DMS114 treated with DMSO at 0.1 percent for 48 hours (cell line): ENCODE measurements around the gene SHISA3.

Source experiments
- DNase-seq: peaks from one replicate; lab custom pipeline; 2025; ENCODE audit not compliant: unreplicated experiment; lab: John Stamatoyannopoulos, UW

SHISA3 gene

GRCh38 chr4:42391355-42391664 is 6.0 kb upstream of the SHISA3 start:
- DNase-seq = no peak

GRCh38 chr4:42391981-42392380 is 5.3 kb upstream of the SHISA3 start:
- DNase-seq = no peak

DNA sequence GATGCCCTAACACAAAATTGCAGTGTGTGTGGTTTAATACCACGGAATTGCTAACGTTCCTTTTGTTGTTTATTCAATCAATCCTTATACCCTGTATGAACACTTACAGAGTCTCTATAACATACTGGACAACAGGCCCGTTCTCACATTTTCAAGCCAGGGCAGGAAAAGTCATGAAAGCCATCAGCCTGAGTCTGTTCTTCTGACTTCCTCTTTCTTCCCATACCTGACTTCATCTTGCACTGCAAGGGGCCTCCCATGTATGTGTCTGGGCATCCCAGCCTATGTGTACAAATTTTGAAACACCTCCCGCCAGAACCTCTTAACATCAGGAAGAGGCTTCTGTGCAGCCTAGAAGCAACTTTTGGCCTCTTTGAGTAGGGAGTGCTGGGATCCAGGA is 4.9 kb upstream of the SHISA3 start:
- no peak for DNase-seq

DNA sequence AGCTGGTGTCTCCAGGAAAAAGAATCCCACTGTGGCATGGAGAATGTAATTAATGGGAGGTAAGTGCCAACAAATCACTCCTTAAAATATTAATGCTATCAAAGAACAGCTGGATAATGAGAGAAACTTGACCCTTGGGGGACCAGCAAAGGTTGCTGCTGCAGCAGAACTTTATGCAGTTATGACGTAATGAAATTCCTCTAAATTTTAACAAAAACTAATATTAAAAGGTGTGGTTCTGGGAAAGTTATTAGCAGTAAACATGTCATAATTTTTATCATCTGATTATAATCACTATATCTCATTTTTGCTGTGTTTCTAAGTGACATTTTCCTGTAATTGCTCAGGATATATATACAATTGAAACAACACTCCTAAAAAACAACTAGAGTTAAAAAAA is 1.7 kb upstream of the SHISA3 start:
- DNase-seq = no peak

GRCh38 chr4:42396361-42396751 is 932 bp upstream of the SHISA3 start:
- DNase-seq = no peak

DNA sequence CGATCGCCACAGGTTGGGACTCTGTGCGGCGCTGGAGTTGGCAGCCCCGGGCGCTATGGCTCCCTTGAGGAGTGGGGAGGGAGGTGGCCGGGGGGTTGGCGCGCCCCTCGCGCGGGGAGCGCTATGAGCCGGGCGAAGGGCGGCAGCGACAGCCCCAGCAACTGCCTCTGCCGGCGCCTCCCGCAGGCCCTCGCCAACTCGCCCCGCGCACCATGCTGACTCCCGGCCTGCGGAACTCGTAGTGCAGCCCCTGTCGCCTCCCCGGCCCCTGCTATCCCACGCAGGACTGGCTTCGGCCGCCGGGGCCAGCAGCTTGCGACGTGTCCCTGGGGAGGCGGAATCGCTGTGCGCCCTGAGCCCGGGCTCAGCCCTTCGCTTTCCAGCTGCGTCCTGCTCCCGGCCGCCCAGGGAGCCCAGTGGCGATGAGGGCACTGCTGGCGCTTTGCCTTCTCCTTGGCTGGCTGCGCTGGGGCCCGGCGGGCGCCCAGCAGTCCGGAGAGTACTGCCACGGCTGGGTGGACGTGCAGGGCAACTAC is 415 bp downstream of the SHISA3 start:
- DNase-seq = no peak

DNA sequence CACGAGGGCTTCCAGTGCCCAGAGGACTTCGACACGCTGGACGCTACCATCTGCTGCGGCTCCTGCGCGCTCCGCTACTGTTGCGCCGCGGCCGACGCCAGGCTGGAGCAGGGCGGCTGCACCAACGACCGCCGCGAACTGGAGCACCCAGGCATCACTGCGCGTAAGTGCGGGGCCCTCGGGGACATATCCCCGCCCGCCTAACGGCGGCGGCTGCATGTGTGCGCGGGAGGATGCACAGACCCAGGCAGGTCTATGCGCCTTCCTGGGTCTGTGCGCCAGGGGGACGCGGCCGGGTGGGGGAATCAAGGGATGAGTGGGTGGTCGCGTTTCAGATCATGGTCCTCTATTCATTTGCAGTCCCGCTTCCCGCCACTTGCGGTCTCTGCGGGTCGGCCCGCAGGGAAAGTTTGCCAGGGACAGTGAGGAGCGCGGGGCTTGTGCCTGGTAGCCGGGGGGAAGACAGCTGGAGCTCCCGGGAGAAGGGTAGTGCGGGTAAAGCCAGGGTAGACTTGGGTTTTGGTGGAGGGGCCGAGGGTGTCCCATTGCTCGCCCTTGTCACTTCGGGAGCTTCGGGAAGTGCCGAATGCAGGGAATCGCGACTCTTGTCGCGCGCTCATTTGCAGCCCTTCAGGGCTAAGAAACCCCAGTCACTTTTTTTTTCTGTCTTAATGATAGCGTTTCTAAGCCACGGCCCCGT is 1.0 kb downstream of the SHISA3 start:
- DNase-seq = peak; percentile 18

- no peak for DNase-seq
These were observed 1.6 kb downstream of the SHISA3 start for GRCh38 chr4:42398871-42399331.

GRCh38 chr4:42399393-42399792 is 2.1 kb downstream of the SHISA3 start:
- no peak for DNase-seq

DNA sequence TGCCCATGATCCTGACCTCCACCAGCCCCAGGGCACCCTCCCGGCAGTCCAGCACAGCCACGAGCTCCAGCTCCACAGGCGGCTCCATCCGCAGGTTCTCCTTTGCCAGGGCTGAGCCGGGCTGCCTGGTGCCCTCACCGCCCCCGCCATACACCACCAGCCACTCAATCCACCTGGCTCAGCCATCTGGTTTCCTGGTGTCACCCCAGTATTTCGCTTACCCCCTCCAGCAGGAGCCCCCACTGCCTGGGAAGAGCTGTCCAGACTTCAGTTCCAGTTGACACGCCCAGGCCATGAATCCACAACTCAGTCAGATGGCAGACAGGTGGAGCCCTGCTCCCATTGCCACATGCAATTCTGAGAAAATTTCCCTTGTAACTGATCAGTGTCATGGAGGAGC is 3.9 kb downstream of the SHISA3 start:
- DNase-seq = no peak

- DNase-seq = no peak
These were observed 6.7 kb downstream of the SHISA3 start for GRCh38 chr4:42404001-42404400.

DNA sequence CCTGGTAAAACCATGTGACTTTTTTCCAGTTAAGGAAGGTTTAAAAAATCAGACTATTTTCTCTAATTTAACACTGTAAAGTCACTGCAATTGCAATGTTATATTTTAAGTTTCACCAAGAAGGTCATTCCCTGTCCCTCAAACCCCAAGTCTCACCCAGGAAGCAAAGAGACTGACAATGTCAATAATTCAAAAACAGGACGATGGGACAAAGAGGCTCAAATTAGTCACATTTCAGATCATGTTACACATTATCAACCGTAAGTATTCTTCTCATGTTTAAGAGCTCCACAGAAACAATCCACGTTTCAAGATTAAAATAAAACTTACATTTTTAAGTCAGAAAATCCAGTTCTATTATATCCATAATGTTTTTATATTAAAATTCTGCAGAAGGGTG is 13.2 kb downstream of the SHISA3 start:
- no peak for DNase-seq

GRCh38 chr4:42411803-42412202 is 14.5 kb downstream of the SHISA3 start:
- DNase-seq = no peak

DNA sequence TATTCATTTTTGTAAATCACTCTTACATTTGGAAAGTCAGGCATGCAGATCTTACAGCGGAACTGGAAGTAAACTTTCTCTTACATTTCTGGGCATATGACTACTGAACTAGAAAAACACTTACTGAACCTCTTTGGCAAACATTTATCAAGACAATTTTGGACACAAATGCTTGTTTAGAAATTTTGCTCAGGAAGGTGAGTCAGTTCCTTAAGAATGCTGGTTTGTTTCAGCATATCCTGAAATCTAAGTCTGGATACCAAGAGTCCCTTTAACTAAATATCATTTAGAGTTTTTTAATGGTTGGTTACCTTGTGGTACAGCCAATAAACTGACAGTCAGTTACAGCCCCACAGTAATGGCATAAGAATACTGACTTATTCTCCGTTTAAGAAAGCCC is 15.0 kb downstream of the SHISA3 start:
- no peak for DNase-seq

DNA sequence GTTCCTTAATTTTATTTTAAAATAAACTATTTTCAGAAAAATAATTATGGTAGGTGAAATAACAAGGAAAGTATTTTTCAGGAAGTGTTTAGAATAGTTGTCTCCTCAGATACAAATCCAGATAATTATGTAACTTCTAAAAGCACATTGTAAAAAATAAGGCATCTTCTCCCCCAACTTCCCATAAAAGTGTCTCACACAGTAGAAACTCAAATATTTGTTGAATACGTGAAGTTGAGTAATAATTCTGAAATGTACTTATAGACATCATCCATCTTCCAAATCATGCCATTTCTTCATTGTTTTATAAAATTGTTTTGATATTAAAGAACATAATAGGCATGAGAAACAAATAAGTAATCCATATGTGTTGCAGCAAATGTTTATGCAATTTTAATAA is 18.0 kb downstream of the SHISA3 start:
- no peak for DNase-seq

DNA sequence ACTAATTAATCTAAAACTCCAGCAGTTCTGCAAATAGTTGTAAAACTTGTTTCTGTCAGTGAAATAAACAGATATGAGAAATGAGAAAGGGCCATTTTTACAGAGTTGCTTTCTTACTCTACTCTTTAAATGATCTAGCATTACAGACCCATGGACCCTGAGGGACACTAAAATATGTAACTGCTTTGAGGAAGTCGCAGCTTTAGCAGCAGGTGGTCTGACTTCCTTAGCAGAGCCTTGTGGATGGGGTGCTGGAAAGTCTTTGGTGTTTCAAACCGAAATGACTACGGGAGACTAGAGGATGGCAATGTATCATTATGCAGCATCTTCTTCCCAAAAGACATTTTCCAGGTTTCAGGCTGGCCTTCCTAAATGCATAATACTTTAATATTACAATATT is 18.7 kb downstream of the SHISA3 start:
- no peak for DNase-seq

DNA sequence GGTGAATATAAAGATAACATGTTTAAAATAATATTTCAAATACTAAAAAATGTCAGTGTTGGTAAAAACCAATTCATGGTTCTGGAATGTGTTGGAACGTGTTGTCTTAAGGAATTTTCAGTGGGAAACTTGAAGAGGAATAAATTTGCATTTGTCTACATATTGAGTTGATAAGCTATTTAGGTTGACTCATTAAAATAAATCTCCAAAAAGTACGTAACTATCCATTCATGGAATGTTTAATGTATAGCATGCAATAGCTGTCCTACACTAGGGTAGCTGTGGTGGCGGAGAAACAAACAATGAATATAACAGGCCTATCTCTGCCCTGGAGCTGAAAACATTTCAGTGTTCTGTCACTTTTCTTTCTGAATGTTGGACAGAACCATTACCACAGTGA is 20.3 kb downstream of the SHISA3 start:
- DNase-seq = no peak

- no peak for DNase-seq
These were observed 22.9 kb downstream of the SHISA3 start for GRCh38 chr4:42420140-42420539.

DNA sequence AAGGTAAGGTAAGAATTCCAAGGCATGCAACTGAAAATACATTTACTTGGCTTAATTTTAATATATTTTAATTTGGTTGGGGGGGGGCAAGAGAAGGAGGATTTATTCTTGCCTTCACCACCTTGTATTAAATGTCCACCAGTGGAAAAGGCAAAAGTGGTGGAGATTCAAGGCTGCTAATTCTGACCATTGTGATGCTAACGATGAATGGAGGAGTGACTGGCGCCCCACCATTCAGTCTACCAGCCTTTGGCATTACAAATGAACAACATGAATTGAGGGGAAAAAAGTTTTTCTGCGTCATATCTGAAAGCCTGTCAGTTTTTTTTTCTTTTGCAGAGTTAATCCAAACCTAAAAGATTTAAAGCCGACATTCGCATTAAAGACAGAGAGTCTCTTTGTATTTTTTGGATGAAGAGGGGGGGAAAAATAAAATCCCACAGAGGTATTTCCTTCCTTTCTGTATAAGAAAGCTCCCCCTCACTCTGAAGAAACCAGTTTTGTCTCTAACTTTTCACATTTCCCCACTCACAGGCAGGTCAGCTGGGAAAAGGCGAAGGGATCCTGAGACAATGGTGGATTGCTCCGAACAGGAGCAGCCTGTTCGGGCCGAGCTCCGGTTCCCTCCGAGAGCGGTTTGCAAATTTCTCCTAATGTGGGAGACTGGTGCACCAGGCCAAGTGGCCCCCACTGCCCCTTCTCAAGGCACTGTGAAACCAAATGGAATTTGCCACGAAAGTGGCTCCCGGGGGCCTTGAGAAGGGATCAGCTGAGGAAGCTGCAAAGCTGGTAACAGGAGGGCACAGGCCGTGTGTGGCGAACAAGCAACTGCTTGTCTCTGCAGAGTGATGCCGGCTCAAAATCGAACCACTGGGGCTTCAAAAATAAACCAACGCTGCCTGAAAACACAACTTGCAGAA is 28.1 kb downstream of the SHISA3 start:
- no peak for DNase-seq

DNA sequence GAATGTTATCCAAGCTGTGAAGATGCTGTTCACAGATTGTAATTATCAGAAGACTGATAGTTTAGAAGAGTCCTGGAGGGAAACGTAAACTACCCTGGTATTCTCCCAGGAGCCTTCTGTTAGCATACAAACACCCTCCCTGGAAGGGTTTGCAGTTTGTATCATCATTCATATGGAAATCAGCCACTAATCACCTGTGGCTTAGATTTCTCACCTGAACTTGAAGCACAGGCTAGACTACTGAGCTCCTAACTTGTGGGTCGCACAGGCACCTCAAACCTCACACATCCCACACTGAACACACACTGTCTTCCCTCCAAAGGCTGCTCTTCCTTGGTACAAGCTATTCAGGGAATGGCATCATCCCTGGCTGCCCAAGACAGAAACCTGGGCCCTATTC is 30.7 kb downstream of the SHISA3 start:
- no peak for DNase-seq

DNA sequence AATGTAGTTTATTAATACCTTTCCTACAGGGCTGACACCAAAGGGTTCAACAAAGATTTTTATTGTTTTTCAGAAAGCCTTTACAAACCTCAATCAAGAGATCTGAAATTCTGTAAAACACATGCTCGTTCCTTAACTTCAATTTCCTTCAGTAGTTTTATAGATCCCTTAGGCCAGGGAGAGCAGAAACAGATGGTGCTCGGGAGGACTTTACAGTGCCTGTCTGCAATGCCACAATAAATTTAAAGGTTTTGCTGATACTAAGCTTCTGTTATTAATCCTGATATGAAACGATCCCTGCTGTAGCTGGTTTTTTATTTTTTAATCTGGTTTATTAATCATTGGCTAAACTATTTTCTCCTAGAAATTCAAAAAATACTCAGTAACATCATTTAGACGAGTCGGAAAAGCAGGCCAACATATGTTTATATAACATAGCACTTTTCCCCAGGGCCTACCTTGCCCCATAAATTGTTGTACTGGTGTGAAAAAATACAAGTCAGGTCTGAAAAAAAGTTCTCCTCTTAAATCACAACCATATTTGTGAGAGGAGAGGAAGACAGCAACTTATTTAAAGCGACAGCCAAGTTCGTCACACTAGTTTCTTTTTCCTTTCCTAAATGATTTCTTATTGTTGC is 39.8 kb downstream of the SHISA3 start:
- no peak for DNase-seq

- DNase-seq = no peak
These were observed 42.8 kb downstream of the SHISA3 start for GRCh38 chr4:42440083-42440482.
